ENCODE results near the gene TBX4. TPM values are rescaled to one million over a fixed set of nuclear protein-coding genes. Genes with fewer than 3 reads are reported as not detected.
A peak's percentile ranks its signal among the peaks of the same experiment; 100 is the strongest.

TBX4 gene
- polyA plus RNA-seq, 2 of the 4 experiments (the other 2 are of a cell fraction) = 0.17 to 0.18 TPM

DNA sequence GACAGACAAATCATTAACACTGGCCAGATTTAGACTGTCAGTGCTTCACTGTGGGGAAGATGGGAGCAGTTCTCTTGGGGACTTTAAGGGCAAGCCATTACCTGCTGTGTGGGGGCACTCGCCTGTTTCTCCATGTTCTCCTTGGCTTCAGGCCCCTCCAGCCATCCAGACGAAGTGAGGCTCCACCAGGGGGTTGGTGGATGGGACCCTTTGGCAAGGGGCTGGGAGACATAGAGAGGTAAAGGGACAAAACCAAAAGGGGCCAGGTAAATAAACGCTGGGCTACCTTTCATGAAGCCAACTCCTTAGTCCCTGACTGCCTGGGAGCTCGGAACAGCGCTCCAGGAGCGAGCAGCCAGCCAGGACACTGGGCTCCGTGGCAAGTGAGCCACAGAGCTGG, 14.0 kb downstream of the TBX4 start:
- Histone ChIP-seq H3K4me1 (peaks cover 10% of the 10 kb centered on the region; the same call in 2 of the 3 replicates), H3K27ac (no peak overlapping the region), H3K4me3 (no peak overlapping the region), H3K4me2 (no peak overlapping the region), H3K9me3 (no peaks in the 10 kb centered on the region)
- ATAC-seq (no peak), FAIRE-seq (no peak), DNase-seq (ENCODE audit: low read depth in 1 of 2, low spot score in 1 of 2) (no peak)
- CTCF ChIA-PET = interaction anchor here (1.0 to 5.5 kb wide), 6 partner anchors 13 to 84 kb away, joined by 3 to 25 read pairs (median 4); no protein-coding TSS in a partner anchor
- TF ChIP-seq, protein P1, sequence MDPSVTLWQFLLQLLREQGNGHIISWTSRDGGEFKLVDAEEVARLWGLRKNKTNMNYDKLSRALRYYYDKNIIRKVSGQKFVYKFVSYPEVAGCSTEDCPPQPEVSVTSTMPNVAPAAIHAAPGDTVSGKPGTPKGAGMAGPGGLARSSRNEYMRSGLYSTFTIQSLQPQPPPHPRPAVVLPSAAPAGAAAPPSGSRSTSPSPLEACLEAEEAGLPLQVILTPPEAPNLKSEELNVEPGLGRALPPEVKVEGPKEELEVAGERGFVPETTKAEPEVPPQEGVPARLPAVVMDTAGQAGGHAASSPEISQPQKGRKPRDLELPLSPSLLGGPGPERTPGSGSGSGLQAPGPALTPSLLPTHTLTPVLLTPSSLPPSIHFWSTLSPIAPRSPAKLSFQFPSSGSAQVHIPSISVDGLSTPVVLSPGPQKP (IDR thresholded peaks at IDR 0.05; ENCODE audit: low read depth, low read length) = no peak
- no peak for TF ChIP-seq MAZ (IDR thresholded peaks at IDR 0.05; ENCODE audit: borderline replicate concordance, low read depth, low read length)
- POLR2A ChIA-PET = no interaction called here
- 67% methylated on average over 7 of the region's 7 CpGs for WGBS (ENCODE audit: missing lambda C conversion rate)

DNA sequence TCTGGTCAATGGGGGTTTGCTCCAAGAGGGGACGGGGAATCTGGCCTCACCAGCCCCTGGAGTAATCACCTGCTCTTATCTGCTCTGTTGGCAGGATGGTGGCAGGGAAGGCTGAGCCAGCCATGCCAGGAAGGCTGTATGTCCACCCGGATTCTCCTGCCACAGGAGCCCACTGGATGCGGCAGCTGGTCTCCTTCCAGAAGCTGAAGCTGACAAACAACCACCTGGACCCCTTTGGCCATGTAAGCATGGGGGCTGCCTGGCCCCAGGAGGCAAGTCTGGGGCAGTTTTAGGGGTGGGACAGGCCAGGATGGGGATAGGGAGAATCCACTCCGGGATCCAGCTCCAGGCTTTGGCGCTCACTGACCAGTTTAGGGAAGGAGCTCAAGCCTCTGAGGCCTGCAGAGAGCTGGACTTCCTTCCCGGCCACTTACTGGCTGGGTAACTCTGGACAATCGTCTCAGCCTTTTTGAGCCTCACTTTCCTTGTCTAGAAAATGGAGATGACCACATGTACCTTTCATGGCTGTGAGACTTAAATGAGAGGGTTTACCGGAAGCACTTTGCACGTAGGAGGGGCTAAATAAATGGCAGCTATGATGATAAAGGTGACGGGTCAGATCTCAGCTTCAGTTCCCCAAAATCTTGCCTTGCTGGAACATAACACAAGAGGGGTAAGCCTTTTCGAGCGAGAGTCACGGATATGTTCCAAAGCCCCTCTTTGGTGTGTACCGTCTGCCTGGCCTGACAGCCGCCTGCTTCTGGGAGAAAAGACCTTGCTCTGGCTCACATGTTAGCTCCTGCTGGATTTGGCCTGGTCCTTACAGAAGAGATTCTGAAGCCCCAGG, 15.4 kb downstream of the TBX4 start:
- Histone ChIP-seq H3K4me2 (0 out of 3 replicates have a peak overlapping the region, but pooled peaks have one; percentile 24), H3K4me1 (peaks cover 10% of the 10 kb centered on the region; the same call in 2 of the 3 replicates), H3K9me3 (no peaks in the 10 kb centered on the region), H3K4me3 (no peak overlapping the region), H3K27ac (peak overlapping the region; percentile 30 to 39; a peak in 4 of 6 replicates)
- 69% methylated on average over 14 of the region's 15 CpGs for WGBS (ENCODE audit: missing lambda C conversion rate)
- ChIA-PET CTCF (interaction anchor here (0.8 to 5.5 kb wide), 10 partner anchors 11 to 369 kb away, joined by 3 to 25 read pairs (median 4); no protein-coding TSS in a partner anchor), POLR2A (no interaction called here)
- DNase-seq (ENCODE audit: low read depth in 1 of 2, low spot score in 1 of 2) = peak in 1 of 2 experiments; percentile 45
- no peak for FAIRE-seq
- no peak for TF ChIP-seq SREBF2 (IDR thresholded peaks at IDR 0.05)
- no peak for TF ChIP-seq HOXB13 (CRISPR knock-in tag; IDR thresholded peaks at IDR 0.05; ENCODE audit: low read depth)
- TF ChIP-seq, protein P2, sequence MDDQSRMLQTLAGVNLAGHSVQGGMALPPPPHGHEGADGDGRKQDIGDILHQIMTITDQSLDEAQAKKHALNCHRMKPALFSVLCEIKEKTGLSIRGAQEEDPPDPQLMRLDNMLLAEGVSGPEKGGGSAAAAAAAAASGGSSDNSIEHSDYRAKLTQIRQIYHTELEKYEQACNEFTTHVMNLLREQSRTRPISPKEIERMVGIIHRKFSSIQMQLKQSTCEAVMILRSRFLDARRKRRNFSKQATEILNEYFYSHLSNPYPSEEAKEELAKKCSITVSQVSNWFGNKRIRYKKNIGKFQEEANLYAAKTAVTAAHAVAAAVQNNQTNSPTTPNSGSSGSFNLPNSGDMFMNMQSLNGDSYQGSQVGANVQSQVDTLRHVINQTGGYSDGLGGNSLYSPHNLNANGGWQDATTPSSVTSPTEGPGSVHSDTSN (IDR thresholded peaks at IDR 0.05) = no peak
- peak; percentile 22 to 76; a peak in 3 of 6 replicates for ATAC-seq

DNA sequence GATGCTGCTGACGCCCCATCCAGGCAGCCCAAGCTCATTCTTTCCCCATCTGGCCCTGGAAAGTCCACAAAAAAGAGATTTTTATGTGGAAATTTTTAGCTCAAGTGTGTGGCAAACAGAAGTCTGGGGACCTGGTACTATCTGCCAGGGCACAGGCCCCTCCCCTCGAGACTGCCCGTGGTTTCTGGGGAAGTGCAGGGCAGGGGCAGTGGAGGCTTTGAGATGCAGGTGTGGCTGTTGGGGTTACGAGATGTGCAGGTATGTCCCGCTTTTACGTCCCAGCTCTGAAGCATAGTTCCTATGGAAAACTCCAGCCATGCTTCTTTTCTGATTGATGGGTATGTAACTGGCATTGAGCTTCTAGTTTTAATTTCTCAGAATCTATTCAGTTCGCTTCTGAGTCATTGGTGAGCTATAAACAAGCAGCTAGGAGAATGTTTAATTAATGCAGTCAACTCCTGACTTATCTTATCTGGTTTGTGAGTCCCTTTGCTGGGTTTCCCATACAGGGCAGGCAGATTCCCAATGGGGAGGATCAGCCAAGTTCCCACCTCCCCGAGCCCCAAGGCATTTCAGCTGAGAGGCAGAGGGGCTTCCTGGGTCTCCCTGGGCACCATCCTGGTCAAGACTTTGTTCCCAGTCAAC, 16.2 kb downstream of the TBX4 start:
- DNase-seq (ENCODE audit: low read depth in 1 of 2, low spot score in 1 of 2) (no peak), FAIRE-seq (no peak), ATAC-seq (no peak)
- ChIA-PET CTCF (interaction anchor here (0.9 to 5.5 kb wide), 7 partner anchors 10 to 368 kb away, joined by 3 to 25 read pairs (median 5); no protein-coding TSS in a partner anchor), POLR2A (no interaction called here)
- peak overlapping the region in 1 of 2 experiments; percentile 39; a peak in 3 of 6 replicates for H3K27ac ChIP-seq
- no peaks in the 10 kb centered on the region for H3K9me3 ChIP-seq
- peaks cover 10% of the 10 kb centered on the region; the same call in 2 of the 3 replicates for H3K4me1 ChIP-seq
- no peak overlapping the region for H3K4me2 ChIP-seq
- no peak overlapping the region for H3K4me3 ChIP-seq
- TF ChIP-seq, protein P3, sequence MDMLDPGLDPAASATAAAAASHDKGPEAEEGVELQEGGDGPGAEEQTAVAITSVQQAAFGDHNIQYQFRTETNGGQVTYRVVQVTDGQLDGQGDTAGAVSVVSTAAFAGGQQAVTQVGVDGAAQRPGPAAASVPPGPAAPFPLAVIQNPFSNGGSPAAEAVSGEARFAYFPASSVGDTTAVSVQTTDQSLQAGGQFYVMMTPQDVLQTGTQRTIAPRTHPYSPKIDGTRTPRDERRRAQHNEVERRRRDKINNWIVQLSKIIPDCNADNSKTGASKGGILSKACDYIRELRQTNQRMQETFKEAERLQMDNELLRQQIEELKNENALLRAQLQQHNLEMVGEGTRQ (IDR thresholded peaks at IDR 0.05) = no peak
- TF ChIP-seq HDAC2 (IDR thresholded peaks at IDR 0.05) = no peak
- 74% methylated on average over 8 of the region's 8 CpGs for WGBS (ENCODE audit: missing lambda C conversion rate)

DNA sequence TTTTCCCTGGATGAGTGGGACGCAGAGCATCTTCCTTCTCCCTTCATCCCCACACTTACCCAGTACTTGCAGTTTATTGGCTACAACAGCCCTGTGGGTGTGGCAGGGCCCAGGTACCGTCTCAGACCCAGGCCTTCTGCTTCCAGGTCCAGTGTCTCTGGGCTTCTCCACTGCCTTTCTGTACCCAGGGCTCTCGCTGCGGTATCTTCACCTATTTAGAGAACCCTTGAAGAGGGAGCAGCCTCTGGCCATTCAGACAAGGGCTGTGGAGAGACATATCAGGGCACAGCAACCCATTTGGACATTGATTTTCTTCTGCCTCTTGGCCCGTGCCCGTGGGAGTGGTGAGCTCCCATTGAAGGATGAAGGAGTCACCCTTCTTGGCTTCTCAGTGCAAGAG, 17.3 kb downstream of the TBX4 start:
- FAIRE-seq (no peak), DNase-seq (ENCODE audit: low read depth in 1 of 2, low spot score in 1 of 2) (no peak), ATAC-seq (no peak)
- WGBS (ENCODE audit: missing lambda C conversion rate) = 67% methylated on average over 6 of the region's 6 CpGs
- Histone ChIP-seq H3K27ac (no peak overlapping the region), H3K4me3 (no peak overlapping the region), H3K4me1 (peaks cover 10% of the 10 kb centered on the region; the same call in 2 of the 3 replicates), H3K9me3 (no peaks in the 10 kb centered on the region), H3K4me2 (no peak overlapping the region)
- TF ChIP-seq, protein P4, sequence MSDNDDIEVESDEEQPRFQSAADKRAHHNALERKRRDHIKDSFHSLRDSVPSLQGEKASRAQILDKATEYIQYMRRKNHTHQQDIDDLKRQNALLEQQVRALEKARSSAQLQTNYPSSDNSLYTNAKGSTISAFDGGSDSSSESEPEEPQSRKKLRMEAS (IDR thresholded peaks at IDR 0.05) = no peak
- no peak for TF ChIP-seq HEYL (CRISPR knock-in tag; IDR thresholded peaks at IDR 0.05)
- TF ChIP-seq NPAS2 (CRISPR knock-in tag; IDR thresholded peaks at IDR 0.05; ENCODE audit: borderline replicate concordance) = no peak
- TF ChIP-seq FOSL2 (IDR thresholded peaks at IDR 0.05) = no peak
- no peak for TF ChIP-seq FOSL2 (CRISPR knock-in tag; IDR thresholded peaks at IDR 0.05)
- TF ChIP-seq, protein P5, sequence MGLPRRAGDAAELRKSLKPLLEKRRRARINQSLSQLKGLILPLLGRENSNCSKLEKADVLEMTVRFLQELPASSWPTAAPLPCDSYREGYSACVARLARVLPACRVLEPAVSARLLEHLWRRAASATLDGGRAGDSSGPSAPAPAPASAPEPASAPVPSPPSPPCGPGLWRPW (IDR thresholded peaks at IDR 0.05) = no peak
- no peak for TF ChIP-seq ZC3H11A (IDR thresholded peaks at IDR 0.05)
- TF ChIP-seq, protein P1 (IDR thresholded peaks at IDR 0.05; ENCODE audit: low read depth, low read length) = no peak
- no peak for TF ChIP-seq POLR2AphosphoS2 (conservative IDR thresholded peaks at IDR 0.05; ENCODE audit: low read length)
- TF ChIP-seq TP53 (CRISPR knock-in tag; IDR thresholded peaks at IDR 0.05) = no peak
- TF ChIP-seq ZNF302 (CRISPR knock-in tag; IDR thresholded peaks at IDR 0.05) = no peak
- TF ChIP-seq MAZ (IDR thresholded peaks at IDR 0.05; ENCODE audit: borderline replicate concordance, low read depth, low read length) = no peak
- TF ChIP-seq, protein P2 (IDR thresholded peaks at IDR 0.05) = no peak
- TF ChIP-seq KDM5A (IDR thresholded peaks at IDR 0.05) = no peak
- TF ChIP-seq FOXS1 (CRISPR knock-in tag; IDR thresholded peaks at IDR 0.05) = no peak
- TF ChIP-seq JUN (IDR thresholded peaks at IDR 0.05) = no peak
- ChIA-PET POLR2A (no interaction called here), CTCF (interaction anchor here (1.1 to 5.5 kb wide), 6 partner anchors 9 to 114 kb away, joined by 4 to 25 read pairs (median 6); no protein-coding TSS in a partner anchor)

Data from A549 (cell line).